DND-41 (cell line): ENCODE results near the gene ROPN1B.
A peak's percentile ranks its signal among the peaks of the same experiment; 100 is the strongest.
"Not testable (repeated sequence)": the region's sequence is repeated elsewhere in the genome, so short reads cannot be mapped to it uniquely, and the experiment has no call there.

Experiments used
- ATAC-seq: fragments of 200-7000 bp; cut with Tn5 transposase; 3 replicates; pipeline ENCODE4 v1.9.1; 2021; ENCODE audit warnings: low read depth; ENCODE audit not compliant: insufficient read depth
- DNase-seq: peaks from one replicate; pipeline ENCODE4 v3.0.0-alpha.2; 2020
- H2AFZ ChIP-seq: 2 replicates; pipeline ENCODE4 v1.6.0; 2012; ENCODE audit warnings: low read depth, low read length
- H3K27ac ChIP-seq: 2 replicates; pipeline ENCODE4 v1.5.1; 2012; ENCODE audit warnings: low read length, inconsistent platforms
- H3K27me3 ChIP-seq: fragments of 200-600 bp; sonication (generic); 2 replicates; pipeline ENCODE4 v1.6.0; 2012; ENCODE audit warnings: low read length, mild to moderate bottlenecking, inconsistent platforms; ENCODE audit not compliant: insufficient read depth, poor library complexity
- H3K36me3 ChIP-seq: 2 replicates; pipeline ENCODE4 v1.5.1; 2012; ENCODE audit warnings: low read length, inconsistent platforms; ENCODE audit not compliant: insufficient read depth
- H3K4me1 ChIP-seq: 2 replicates; pipeline ENCODE4 v1.5.1; 2012; ENCODE audit warnings: mild to moderate bottlenecking, low read length; ENCODE audit not compliant: insufficient read depth
- H3K4me2 ChIP-seq: 2 replicates; pipeline ENCODE4 v1.6.0; 2012; ENCODE audit warnings: mild to moderate bottlenecking, moderate library complexity, low read length, inconsistent platforms; ENCODE audit not compliant: insufficient read depth
- H3K4me3 ChIP-seq, 2 experiments: fragments of 200-600 bp in 1 of 2; shearing (Covaris generic) in 1 of 2; 2 replicates each; pipeline ENCODE4 v1.5.1; 2012 to 2016; ENCODE audit warnings: inconsistent platforms in 2 of 2, low read length in 2 of 2, mild to moderate bottlenecking in 2 of 2, low read depth in 1 of 2, moderate library complexity in 1 of 2
- H3K79me2 ChIP-seq: 2 replicates; pipeline ENCODE4 v1.6.0; 2012; ENCODE audit warnings: low read length, inconsistent platforms; ENCODE audit not compliant: insufficient read depth
- H3K9ac ChIP-seq: 2 replicates; pipeline ENCODE4 v1.6.0; 2012; ENCODE audit warnings: low read depth, mild to moderate bottlenecking, inconsistent platforms, low read length, moderate library complexity
- H3K9me3 ChIP-seq: 2 replicates; pipeline ENCODE4 v1.5.1; 2012; ENCODE audit warnings: low read length, moderate library complexity, mild to moderate bottlenecking, inconsistent platforms; ENCODE audit not compliant: insufficient read depth, severe bottlenecking
- H4K20me1 ChIP-seq: 2 replicates; pipeline ENCODE4 v1.6.0; 2012; ENCODE audit warnings: low read length; ENCODE audit not compliant: insufficient read depth
- TF ChIP-seq, protein P1 (sequence below): IDR thresholded peaks from 2 replicates; pipeline ENCODE4 v1.5.1; 2012; ENCODE audit warnings: borderline replicate concordance, low read length, moderate library complexity, mild to moderate bottlenecking; ENCODE audit not compliant: poor library complexity, severe bottlenecking; ENCODE audit errors: extremely low read depth

ROPN1B gene

DNA sequence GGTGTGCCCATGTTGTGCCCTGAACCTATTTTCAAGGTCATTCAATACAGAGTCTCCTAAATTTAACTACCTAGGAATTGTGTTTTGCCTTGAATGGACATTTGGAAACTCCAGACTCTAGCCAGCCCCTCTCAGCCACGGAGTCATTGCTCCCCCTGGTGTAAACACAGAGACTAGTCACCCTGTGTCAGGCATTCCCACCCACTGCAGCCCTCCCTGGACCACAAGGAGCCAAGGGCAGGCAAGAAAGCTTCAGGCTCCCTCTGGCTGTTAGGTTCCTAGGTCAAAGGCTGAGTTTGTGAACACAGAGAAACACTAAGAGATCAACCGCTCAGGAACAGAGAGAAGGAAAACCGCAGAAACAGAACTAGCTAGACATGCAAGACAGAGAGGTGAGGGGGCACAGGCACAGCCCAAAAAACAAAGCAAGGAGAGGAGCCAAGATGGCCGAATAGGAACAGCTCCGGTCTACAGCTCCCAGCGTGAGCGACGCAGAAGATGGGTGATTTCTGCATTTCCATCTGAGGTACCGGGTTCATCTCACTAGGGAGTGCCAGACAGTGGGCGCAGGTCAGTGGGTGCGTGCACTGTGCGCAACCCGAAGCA lies 32.7 kb upstream of the ROPN1B start:
- not testable (repeated sequence) for DNase-seq

DNA sequence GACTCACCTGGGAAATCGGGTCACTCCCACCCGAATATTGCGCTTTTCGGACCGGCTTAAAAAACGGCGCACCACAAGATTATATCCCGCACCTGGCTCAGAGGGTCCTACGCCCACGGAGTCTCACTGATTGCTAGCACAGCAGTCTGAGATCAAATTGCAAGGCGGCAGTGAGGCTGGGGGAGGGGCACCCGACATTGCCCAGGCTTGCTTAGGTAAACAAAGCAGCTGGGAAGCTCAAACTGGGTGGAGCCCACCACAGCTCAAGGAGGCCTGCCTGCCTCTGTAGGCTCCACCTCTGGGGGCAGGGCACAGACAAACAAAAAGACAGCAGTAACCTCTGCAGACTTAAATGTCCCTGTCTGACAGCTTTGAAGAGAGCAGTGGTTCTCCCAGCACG lies 32.1 kb upstream of the ROPN1B start:
- not testable (repeated sequence) for H3K27ac ChIP-seq, H3K36me3 ChIP-seq, H3K27me3 ChIP-seq, H2AFZ ChIP-seq, H3K4me3 ChIP-seq, H3K4me1 ChIP-seq, H3K9me3 ChIP-seq, ATAC-seq, DNase-seq, H3K4me2 ChIP-seq, H3K79me2 ChIP-seq, H4K20me1 ChIP-seq, H3K9ac ChIP-seq

More for the DNA sequence above, 32.7 kb upstream of the ROPN1B start:
- H3K9ac ChIP-seq, H3K79me2 ChIP-seq, H2AFZ ChIP-seq, H4K20me1 ChIP-seq, H3K4me1 ChIP-seq, H3K27ac ChIP-seq, H3K4me3 ChIP-seq, H3K36me3 ChIP-seq, H3K4me2 ChIP-seq, H3K9me3 ChIP-seq, H3K27me3 ChIP-seq: not testable (repeated sequence)
- 0 out of 3 replicates have a peak, but pooled peaks have one; percentile 54 for ATAC-seq
- TF ChIP-seq, protein P1, sequence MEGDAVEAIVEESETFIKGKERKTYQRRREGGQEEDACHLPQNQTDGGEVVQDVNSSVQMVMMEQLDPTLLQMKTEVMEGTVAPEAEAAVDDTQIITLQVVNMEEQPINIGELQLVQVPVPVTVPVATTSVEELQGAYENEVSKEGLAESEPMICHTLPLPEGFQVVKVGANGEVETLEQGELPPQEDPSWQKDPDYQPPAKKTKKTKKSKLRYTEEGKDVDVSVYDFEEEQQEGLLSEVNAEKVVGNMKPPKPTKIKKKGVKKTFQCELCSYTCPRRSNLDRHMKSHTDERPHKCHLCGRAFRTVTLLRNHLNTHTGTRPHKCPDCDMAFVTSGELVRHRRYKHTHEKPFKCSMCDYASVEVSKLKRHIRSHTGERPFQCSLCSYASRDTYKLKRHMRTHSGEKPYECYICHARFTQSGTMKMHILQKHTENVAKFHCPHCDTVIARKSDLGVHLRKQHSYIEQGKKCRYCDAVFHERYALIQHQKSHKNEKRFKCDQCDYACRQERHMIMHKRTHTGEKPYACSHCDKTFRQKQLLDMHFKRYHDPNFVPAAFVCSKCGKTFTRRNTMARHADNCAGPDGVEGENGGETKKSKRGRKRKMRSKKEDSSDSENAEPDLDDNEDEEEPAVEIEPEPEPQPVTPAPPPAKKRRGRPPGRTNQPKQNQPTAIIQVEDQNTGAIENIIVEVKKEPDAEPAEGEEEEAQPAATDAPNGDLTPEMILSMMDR, result peak; percentile 19

DNA sequence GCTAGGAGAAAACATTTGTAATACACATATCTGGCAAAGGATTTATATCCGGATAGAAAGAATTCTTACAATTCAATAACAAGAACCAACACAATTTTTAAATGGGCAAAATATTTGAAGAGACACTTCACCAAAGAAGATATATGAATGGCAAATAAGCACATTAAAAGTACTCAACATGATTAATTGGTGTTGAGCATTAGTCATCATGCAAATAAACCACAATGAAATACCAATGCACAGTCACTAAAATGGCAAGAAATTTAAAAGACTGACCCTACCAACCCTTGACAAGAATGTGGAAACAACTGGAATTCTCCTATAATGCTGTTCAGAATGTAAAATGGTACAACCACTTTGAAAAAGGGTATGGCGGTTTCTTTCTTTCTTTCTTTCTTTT lies 21.2 kb upstream of the ROPN1B start:
- not testable (repeated sequence) for H3K79me2 ChIP-seq, ATAC-seq, DNase-seq, H3K36me3 ChIP-seq, H3K4me3 ChIP-seq, H3K9me3 ChIP-seq, H2AFZ ChIP-seq, H3K4me2 ChIP-seq, H3K9ac ChIP-seq, H4K20me1 ChIP-seq, H3K27me3 ChIP-seq, H3K4me1 ChIP-seq, H3K27ac ChIP-seq

DNA sequence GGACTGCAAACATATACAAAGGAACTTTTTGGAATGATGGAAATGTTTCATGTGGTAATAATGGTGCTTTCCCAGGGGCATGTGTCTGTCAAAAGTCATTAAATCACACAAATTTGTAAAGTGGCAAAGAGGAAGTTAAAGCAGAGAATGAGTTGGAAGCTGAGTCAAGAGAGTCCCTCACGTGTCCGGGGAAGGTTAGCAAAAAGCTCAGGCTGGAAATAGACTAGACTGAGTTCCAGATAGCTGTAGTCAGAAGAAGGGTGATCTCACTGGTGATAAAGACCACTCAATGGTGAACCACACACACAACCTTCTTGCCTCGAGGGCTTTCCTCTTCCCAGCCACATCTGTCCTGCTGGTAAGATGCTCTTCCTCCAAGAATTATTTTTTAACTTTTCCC lies 20.1 kb upstream of the ROPN1B start:
- H3K4me2 ChIP-seq, H3K27me3 ChIP-seq, ATAC-seq, H3K36me3 ChIP-seq, DNase-seq, H3K79me2 ChIP-seq, H4K20me1 ChIP-seq, H2AFZ ChIP-seq, H3K4me1 ChIP-seq, H3K9me3 ChIP-seq, H3K27ac ChIP-seq, H3K9ac ChIP-seq, H3K4me3 ChIP-seq: not testable (repeated sequence)

DNA sequence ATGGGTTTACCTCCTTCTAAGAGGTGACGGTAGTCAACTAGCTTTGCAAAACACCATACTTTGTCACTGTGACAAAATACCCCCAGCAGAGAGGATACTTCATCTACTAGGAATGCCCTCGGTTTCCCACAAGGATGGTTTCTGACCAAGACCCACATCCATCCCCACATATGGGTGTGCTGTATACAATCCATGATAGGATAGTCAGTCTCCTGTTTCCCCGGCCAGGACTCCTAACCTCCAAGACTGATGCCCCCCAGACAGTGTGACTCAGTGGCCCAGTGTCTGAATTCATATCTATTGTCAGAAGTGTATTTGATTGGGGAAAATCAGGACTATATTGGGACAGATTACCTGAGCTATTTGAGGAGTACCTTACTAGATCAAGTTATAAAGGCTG lies 17.8 kb upstream of the ROPN1B start:
- H3K36me3 ChIP-seq, H2AFZ ChIP-seq, H3K4me2 ChIP-seq, DNase-seq, H3K79me2 ChIP-seq, H3K27me3 ChIP-seq, ATAC-seq, H3K27ac ChIP-seq, H4K20me1 ChIP-seq, H3K9ac ChIP-seq, H3K4me3 ChIP-seq, H3K9me3 ChIP-seq, H3K4me1 ChIP-seq: not testable (repeated sequence)

DNA sequence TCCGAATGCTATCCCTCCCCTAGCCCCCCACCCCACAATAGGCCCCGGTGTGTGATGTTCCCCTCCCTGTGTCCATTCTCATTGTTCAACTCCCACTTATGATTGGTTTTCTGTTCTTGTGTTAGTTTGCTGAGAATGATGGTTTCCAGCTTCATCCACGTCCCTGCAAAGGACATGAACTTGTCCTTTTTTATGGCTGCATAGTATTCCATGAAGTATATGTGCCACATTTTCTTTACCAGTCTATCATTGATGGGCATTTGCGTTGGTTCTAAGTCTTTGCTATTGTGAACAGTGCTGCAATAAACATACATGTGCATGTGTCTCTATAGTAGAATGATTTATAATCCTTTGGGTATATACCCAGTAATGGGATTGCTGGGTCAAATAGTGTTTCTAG lies 12.0 kb upstream of the ROPN1B start:
- not testable (repeated sequence) for H3K4me2 ChIP-seq, ATAC-seq, H3K9ac ChIP-seq, H4K20me1 ChIP-seq, H3K27me3 ChIP-seq, H3K79me2 ChIP-seq, DNase-seq, H3K4me3 ChIP-seq, H2AFZ ChIP-seq, H3K36me3 ChIP-seq, H3K27ac ChIP-seq, H3K9me3 ChIP-seq, H3K4me1 ChIP-seq
